HG03175 (cell line): ENCODE results near the gene ABCB11.

Source experiments
- ATAC-seq: cut with Tn5 transposase; IDR thresholded peaks from one replicate; pipeline ENCODE4 v1.9.1; 2021; ENCODE audit warnings: mild to moderate bottlenecking, moderate library complexity; ENCODE audit not compliant: unreplicated experiment

Gene ABCB11

GRCh38 chr2:168981651-168982050, 49.5 kb downstream of the ABCB11 start:
- no peak for ATAC-seq

GRCh38 chr2:168978461-168978861, 52.7 kb downstream of the ABCB11 start:
- no peak for ATAC-seq

- no peak for ATAC-seq
These were observed 53.5 kb downstream of the ABCB11 start for GRCh38 chr2:168977608-168978007.

- ATAC-seq, result no peak
These were observed 55.0 kb downstream of the ABCB11 start for GRCh38 chr2:168976034-168976654.

GRCh38 chr2:168974428-168974827, 56.7 kb downstream of the ABCB11 start:
- ATAC-seq, result no peak

GRCh38 chr2:168971261-168971660, 59.9 kb downstream of the ABCB11 start:
- no peak for ATAC-seq

- ATAC-seq, result no peak
These were observed 60.4 kb downstream of the ABCB11 start for GRCh38 chr2:168970711-168971233.

- no peak for ATAC-seq
These were observed 61.3 kb downstream of the ABCB11 start for GRCh38 chr2:168969865-168970264.

GRCh38 chr2:168968342-168968741, 62.8 kb downstream of the ABCB11 start:
- no peak for ATAC-seq

- no peak for ATAC-seq
These were observed 66.8 kb downstream of the ABCB11 start for GRCh38 chr2:168964251-168964807.

- ATAC-seq, result no peak
These were observed 68.5 kb downstream of the ABCB11 start for GRCh38 chr2:168962636-168963035.

- ATAC-seq, result peak; percentile 88
These were observed 69.5 kb downstream of the ABCB11 start for GRCh38 chr2:168961450-168962229.

GRCh38 chr2:168956392-168956791, 74.7 kb downstream of the ABCB11 start:
- no peak for ATAC-seq

GRCh38 chr2:168955321-168955720, 75.8 kb downstream of the ABCB11 start:
- no peak for ATAC-seq

- no peak for ATAC-seq
These were observed 76.9 kb downstream of the ABCB11 start for GRCh38 chr2:168954256-168954655.

GRCh38 chr2:168952424-168952823, 78.7 kb downstream of the ABCB11 start:
- ATAC-seq, result no peak

GRCh38 chr2:168951871-168952270, 79.3 kb downstream of the ABCB11 start:
- no peak for ATAC-seq

GRCh38 chr2:168949324-168949723, 81.8 kb downstream of the ABCB11 start:
- ATAC-seq, result no peak

GRCh38 chr2:168948621-168949212, 82.4 kb downstream of the ABCB11 start:
- no peak for ATAC-seq

- ATAC-seq, result no peak
These were observed 85.6 kb downstream of the ABCB11 start for GRCh38 chr2:168945508-168945907.

GRCh38 chr2:168944065-168944464, 87.1 kb downstream of the ABCB11 start:
- ATAC-seq, result no peak

- ATAC-seq, result no peak
These were observed 89.8 kb downstream of the ABCB11 start for GRCh38 chr2:168941297-168941696.
